ENCODE results near the gene PXMP4.
A peak's percentile ranks its signal among the peaks of the same experiment; 100 is the strongest.

DNA sequence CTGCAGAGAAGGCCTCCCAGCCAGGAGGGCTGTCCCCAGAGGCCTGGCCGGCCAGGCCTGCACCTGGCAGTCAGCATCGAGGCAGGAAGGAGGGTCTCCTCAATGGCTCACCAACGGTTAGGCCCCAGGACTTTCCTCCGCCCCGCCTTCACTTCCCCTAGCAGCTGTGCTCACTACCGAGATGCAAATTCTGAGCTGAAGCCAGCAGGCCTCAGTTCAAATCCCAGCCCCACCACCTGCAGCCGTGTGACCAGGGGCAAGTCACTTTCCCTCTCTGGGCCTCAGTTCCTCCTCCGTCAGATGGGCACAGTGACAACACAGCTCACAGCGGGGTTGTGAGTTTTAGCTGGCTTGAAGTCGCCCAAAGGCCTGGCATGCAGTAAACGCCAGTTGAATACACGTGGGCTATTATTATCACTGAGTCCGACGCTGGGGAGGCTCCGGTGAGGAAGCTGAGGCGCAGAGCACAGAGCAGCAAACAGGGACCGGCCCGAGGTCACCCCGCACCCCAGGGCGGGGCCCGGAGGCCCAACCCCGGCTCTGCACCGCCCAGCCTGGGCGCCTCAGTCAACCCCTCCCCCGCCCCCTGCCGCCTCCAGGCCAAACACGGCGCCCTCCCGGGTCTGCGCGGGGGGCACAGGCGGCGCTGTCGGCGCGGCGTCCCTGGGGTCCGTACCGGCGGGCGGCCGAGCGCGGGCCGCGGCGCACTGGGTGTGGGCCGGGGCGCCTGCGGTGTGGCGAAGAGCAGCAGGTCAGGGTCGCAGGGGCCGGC, 34.6 kb downstream of the PXMP4 start:
- TF ChIP-seq ZNF404 (tag by site-specific recombination; IDR thresholded peaks at IDR 0.05): no peak
- no peak for TF ChIP-seq YY1 (tag by site-specific recombination; IDR thresholded peaks at IDR 0.05)
- TF ChIP-seq, protein P1, sequence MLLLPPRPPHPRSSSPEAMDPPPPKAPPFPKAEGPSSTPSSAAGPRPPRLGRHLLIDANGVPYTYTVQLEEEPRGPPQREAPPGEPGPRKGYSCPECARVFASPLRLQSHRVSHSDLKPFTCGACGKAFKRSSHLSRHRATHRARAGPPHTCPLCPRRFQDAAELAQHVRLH (tag by site-specific recombination; IDR thresholded peaks at IDR 0.05): no peak
- TF ChIP-seq, protein P2, sequence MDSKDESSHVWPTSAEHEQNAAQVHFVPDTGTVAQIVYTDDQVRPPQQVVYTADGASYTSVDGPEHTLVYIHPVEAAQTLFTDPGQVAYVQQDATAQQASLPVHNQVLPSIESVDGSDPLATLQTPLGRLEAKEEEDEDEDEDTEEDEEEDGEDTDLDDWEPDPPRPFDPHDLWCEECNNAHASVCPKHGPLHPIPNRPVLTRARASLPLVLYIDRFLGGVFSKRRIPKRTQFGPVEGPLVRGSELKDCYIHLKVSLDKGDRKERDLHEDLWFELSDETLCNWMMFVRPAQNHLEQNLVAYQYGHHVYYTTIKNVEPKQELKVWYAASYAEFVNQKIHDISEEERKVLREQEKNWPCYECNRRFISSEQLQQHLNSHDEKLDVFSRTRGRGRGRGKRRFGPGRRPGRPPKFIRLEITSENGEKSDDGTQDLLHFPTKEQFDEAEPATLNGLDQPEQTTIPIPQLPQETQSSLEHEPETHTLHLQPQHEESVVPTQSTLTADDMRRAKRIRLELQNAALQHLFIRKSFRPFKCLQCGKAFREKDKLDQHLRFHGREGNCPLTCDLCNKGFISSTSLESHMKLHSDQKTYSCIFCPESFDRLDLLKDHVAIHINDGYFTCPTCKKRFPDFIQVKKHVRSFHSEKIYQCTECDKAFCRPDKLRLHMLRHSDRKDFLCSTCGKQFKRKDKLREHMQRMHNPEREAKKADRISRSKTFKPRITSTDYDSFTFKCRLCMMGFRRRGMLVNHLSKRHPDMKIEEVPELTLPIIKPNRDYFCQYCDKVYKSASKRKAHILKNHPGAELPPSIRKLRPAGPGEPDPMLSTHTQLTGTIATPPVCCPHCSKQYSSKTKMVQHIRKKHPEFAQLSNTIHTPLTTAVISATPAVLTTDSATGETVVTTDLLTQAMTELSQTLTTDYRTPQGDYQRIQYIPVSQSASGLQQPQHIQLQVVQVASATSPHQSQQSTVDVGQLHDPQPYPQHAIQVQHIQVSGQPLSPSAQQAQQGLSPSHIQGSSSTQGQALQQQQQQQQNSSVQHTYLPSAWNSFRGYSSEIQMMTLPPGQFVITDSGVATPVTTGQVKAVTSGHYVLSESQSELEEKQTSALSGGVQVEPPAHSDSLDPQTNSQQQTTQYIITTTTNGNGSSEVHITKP (tag by site-specific recombination; IDR thresholded peaks at IDR 0.05): no peak
- TF ChIP-seq, protein P3, sequence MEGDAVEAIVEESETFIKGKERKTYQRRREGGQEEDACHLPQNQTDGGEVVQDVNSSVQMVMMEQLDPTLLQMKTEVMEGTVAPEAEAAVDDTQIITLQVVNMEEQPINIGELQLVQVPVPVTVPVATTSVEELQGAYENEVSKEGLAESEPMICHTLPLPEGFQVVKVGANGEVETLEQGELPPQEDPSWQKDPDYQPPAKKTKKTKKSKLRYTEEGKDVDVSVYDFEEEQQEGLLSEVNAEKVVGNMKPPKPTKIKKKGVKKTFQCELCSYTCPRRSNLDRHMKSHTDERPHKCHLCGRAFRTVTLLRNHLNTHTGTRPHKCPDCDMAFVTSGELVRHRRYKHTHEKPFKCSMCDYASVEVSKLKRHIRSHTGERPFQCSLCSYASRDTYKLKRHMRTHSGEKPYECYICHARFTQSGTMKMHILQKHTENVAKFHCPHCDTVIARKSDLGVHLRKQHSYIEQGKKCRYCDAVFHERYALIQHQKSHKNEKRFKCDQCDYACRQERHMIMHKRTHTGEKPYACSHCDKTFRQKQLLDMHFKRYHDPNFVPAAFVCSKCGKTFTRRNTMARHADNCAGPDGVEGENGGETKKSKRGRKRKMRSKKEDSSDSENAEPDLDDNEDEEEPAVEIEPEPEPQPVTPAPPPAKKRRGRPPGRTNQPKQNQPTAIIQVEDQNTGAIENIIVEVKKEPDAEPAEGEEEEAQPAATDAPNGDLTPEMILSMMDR (tag by site-specific recombination; IDR thresholded peaks at IDR 0.05): 0 out of 2 replicates have a peak, but pooled peaks have one; percentile 8

Measured in HEK293 (cell line).